SU-DHL-6 (cell line): Measurements from ENCODE around the gene WDR4.
"Not testable (repeated sequence)": the region's sequence is repeated elsewhere in the genome, so short reads cannot be mapped to it uniquely, and the experiment has no call there.

ENCODE experiments used
- CTCF ChIP-seq: fragments of 200-600 bp; sonication (generic); IDR thresholded peaks from one replicate; pipeline ENCODE4 v1.5.1; 2017; ENCODE audit warnings: antibody characterized with exemption, mild to moderate bottlenecking, low read length, moderate library complexity; ENCODE audit not compliant: insufficient read depth, poor library complexity, severe bottlenecking
- EZH2phosphoT487 ChIP-seq: fragments of 200-600 bp; sonication (generic), shearing (Covaris generic); conservative IDR thresholded peaks from 2 replicates; pipeline ENCODE4 v1.6.1; 2018; ENCODE audit warnings: mild to moderate bottlenecking, antibody characterized with exemption, low read length, moderate library complexity, mixed read lengths

- not testable (repeated sequence) for TF ChIP-seq CTCF, EZH2phosphoT487
Measured at GRCh38 chr21:42908484-42908883, 29.1 kb upstream of the WDR4 start.
